ENCODE data around the gene TXK. TPM values are rescaled to one million over a fixed set of nuclear protein-coding genes. Genes with fewer than 3 reads are reported as not detected.

Gene TXK
- total and polyA plus RNA-seq, 2 experiments from 2014 or later, result 0.14 to 0.40 TPM

DNA sequence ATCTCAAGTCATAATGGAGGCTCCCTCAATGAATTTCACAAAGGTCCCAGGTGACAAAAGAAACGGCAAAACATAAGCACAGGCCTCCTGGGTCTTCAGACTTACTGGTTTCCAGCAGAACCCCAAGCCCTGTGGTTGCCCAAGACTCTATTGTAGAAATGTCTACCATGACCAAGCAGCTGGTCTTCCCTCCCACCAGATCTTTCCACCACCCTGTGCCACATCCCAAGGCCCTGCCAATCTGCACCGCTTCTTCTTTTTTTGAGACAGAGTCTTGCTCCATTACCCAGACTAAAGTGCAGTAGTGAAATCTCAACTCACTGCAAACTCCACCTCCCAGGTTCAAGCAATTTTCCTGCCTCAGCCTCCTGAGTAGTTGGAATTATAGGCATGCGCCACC is 23.2 kb upstream of the TXK start:
- Mint-ChIP-seq H3K27me3 (ENCODE audit: insufficient read depth, low read depth, poor library complexity) (peaks cover 5% of the 10 kb centered on the region), H3K4me3 (no peak overlapping the region), H3K36me3 (ENCODE audit: low read depth) (peaks cover 57% of the 10 kb centered on the region), H3K9me3 (peaks cover 26% of the 10 kb centered on the region), H3K27ac (no peak overlapping the region), H3K4me1 (peaks cover 5% of the 10 kb centered on the region)
- Histone ChIP-seq H3K79me2 (replicated peaks; ENCODE audit: insufficient read depth) (no peaks in the 10 kb centered on the region), H3K4me2 (no peak overlapping the region), H3K27ac (ENCODE audit: low read depth) (no peak overlapping the region), H3K4me1 (ENCODE audit: insufficient read depth) (no peaks in the 10 kb centered on the region), H3F3A (replicated peaks; ENCODE audit: low read depth) (no peaks in the 10 kb centered on the region), H3K27me3 (ENCODE audit: insufficient read depth) (no peaks in the 10 kb centered on the region), H3K4me3 (no peak overlapping the region), H4K20me1 (replicated peaks; ENCODE audit: insufficient read depth) (no peaks in the 10 kb centered on the region), H3K9me2 (ENCODE audit: insufficient read depth) (no peaks in the 10 kb centered on the region; the same call in 1 of the 2 replicates), H3K36me3 (ENCODE audit: insufficient read depth) (peaks cover 26% of the 10 kb centered on the region; the same call in 1 of the 2 replicates), H2AFZ (no peak overlapping the region)
- ATAC-seq, result no peak
- DNase-seq (ENCODE audit: low spot score), result no peak
- TF ChIP-seq ETS1 (IDR thresholded peaks at IDR 0.05) (no peak), CREB1 (CRISPR knock-in tag; IDR thresholded peaks at IDR 0.05; ENCODE audit: low read depth) (no peak), CTCF (conservative IDR thresholded peaks at IDR 0.05; ENCODE audit: low read depth in 2 of 2) (no peak), JUNB (IDR thresholded peaks at IDR 0.05; ENCODE audit: unreplicated experiment) (no peak), NANOG (IDR thresholded peaks at IDR 0.05; ENCODE audit: borderline replicate concordance) (no peak), EZH2 (IDR thresholded peaks at IDR 0.05; ENCODE audit: low read depth, unreplicated experiment) (no peak), EZH2phosphoT487 (IDR thresholded peaks at IDR 0.05; ENCODE audit: unreplicated experiment) (no peak), STAT1 (IDR thresholded peaks at IDR 0.05; ENCODE audit: unreplicated experiment) (no peak), ZNF331 (CRISPR knock-in tag; IDR thresholded peaks at IDR 0.05; ENCODE audit: low read depth) (no peak), ZNF114 (CRISPR knock-in tag; IDR thresholded peaks at IDR 0.05) (no peak), POLR2AphosphoS5 (IDR thresholded peaks at IDR 0.05; ENCODE audit: low read depth) (no peak)
- TF ChIP-seq, protein P1, sequence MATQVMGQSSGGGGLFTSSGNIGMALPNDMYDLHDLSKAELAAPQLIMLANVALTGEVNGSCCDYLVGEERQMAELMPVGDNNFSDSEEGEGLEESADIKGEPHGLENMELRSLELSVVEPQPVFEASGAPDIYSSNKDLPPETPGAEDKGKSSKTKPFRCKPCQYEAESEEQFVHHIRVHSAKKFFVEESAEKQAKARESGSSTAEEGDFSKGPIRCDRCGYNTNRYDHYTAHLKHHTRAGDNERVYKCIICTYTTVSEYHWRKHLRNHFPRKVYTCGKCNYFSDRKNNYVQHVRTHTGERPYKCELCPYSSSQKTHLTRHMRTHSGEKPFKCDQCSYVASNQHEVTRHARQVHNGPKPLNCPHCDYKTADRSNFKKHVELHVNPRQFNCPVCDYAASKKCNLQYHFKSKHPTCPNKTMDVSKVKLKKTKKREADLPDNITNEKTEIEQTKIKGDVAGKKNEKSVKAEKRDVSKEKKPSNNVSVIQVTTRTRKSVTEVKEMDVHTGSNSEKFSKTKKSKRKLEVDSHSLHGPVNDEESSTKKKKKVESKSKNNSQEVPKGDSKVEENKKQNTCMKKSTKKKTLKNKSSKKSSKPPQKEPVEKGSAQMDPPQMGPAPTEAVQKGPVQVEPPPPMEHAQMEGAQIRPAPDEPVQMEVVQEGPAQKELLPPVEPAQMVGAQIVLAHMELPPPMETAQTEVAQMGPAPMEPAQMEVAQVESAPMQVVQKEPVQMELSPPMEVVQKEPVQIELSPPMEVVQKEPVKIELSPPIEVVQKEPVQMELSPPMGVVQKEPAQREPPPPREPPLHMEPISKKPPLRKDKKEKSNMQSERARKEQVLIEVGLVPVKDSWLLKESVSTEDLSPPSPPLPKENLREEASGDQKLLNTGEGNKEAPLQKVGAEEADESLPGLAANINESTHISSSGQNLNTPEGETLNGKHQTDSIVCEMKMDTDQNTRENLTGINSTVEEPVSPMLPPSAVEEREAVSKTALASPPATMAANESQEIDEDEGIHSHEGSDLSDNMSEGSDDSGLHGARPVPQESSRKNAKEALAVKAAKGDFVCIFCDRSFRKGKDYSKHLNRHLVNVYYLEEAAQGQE (IDR thresholded peaks at IDR 0.05; ENCODE audit: unreplicated experiment), result no peak
- TF ChIP-seq, protein P2, sequence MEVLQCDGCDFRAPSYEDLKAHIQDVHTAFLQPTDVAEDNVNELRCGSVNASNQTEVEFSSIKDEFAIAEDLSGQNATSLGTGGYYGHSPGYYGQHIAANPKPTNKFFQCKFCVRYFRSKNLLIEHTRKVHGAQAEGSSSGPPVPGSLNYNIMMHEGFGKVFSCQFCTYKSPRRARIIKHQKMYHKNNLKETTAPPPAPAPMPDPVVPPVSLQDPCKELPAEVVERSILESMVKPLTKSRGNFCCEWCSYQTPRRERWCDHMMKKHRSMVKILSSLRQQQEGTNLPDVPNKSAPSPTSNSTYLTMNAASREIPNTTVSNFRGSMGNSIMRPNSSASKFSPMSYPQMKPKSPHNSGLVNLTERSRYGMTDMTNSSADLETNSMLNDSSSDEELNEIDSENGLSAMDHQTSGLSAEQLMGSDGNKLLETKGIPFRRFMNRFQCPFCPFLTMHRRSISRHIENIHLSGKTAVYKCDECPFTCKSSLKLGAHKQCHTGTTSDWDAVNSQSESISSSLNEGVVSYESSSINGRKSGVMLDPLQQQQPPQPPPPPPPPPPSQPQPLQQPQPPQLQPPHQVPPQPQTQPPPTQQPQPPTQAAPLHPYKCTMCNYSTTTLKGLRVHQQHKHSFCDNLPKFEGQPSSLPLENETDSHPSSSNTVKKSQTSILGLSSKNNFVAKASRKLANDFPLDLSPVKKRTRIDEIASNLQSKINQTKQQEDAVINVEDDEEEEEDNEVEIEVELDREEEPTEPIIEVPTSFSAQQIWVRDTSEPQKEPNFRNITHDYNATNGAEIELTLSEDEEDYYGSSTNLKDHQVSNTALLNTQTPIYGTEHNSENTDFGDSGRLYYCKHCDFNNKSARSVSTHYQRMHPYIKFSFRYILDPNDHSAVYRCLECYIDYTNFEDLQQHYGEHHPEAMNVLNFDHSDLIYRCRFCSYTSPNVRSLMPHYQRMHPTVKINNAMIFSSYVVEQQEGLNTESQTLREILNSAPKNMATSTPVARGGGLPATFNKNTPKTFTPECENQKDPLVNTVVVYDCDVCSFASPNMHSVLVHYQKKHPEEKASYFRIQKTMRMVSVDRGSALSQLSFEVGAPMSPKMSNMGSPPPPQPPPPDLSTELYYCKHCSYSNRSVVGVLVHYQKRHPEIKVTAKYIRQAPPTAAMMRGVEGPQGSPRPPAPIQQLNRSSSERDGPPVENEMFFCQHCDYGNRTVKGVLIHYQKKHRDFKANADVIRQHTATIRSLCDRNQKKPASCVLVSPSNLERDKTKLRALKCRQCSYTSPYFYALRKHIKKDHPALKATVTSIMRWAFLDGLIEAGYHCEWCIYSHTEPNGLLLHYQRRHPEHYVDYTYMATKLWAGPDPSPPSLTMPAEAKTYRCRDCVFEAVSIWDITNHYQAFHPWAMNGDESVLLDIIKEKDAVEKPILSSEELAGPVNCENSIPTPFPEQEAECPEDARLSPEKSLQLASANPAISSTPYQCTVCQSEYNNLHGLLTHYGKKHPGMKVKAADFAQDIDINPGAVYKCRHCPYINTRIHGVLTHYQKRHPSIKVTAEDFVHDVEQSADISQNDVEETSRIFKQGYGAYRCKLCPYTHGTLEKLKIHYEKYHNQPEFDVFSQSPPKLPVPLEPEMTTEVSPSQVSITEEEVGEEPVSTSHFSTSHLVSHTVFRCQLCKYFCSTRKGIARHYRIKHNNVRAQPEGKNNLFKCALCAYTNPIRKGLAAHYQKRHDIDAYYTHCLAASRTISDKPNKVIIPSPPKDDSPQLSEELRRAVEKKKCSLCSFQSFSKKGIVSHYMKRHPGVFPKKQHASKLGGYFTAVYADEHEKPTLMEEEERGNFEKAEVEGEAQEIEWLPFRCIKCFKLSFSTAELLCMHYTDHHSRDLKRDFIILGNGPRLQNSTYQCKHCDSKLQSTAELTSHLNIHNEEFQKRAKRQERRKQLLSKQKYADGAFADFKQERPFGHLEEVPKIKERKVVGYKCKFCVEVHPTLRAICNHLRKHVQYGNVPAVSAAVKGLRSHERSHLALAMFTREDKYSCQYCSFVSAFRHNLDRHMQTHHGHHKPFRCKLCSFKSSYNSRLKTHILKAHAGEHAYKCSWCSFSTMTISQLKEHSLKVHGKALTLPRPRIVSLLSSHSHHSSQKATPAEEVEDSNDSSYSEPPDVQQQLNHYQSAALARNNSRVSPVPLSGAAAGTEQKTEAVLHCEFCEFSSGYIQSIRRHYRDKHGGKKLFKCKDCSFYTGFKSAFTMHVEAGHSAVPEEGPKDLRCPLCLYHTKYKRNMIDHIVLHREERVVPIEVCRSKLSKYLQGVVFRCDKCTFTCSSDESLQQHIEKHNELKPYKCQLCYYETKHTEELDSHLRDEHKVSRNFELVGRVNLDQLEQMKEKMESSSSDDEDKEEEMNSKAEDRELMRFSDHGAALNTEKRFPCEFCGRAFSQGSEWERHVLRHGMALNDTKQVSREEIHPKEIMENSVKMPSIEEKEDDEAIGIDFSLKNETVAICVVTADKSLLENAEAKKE (CRISPR knock-in tag; IDR thresholded peaks at IDR 0.05), result no peak

All from GM23338 (cell line).